Panc1 (cell line): ENCODE results near the gene OR1J2. TPM values are rescaled to one million over a fixed set of nuclear protein-coding genes. Genes with fewer than 3 reads are reported as not detected.

Source experiments
- ATAC-seq: fragments of 200-7000 bp; cut with Tn5 transposase; 2 replicates; pipeline ENCODE4 v1.9.1; 2020; ENCODE audit warnings: mild to moderate bottlenecking, moderate library complexity
- BruUV-seq: library from RNA; stranded (reverse); fragments of 400-500 nt; replicated peaks from 2 replicates; lab custom pipeline; 2021; lab: Mats Ljungman, UMichigan
- CTCF ChIA-PET: fragments of 300-600 bp; sonication (Branson Sonifier 250); formaldehyde crosslinking; loops from one replicate; lab custom pipeline; 2022; ENCODE audit warnings: antibody characterized with exemption; lab: Charles Lee
- POLR2A ChIA-PET: fragments of 300-600 bp; sonication (Branson Sonifier 250); formaldehyde crosslinking; loops from one replicate; lab custom pipeline; 2022; ENCODE audit warnings: antibody characterized with exemption; lab: Charles Lee
- DNase-seq: peaks from one replicate; pipeline ENCODE4 v3.0.0-alpha.2; 2010; ENCODE audit warnings: low read depth, low spot score
- H3K27ac ChIP-seq: 2 replicates; pipeline ENCODE4 v1.5.1; 2011; ENCODE audit warnings: mild to moderate bottlenecking, low read length, inconsistent platforms
- H3K27me3 ChIP-seq: fragments of 200-500 bp; sonication (Bioruptor generic); 2 replicates; pipeline ENCODE4 v1.6.0; 2014; ENCODE audit warnings: low read length, inconsistent platforms; ENCODE audit not compliant: control insufficient read depth, insufficient read depth
- H3K36me3 ChIP-seq: fragments of 200-500 bp; sonication (Bioruptor generic); 2 replicates; pipeline ENCODE4 v1.5.1; 2014; ENCODE audit warnings: inconsistent platforms, mild to moderate bottlenecking, low read length, moderate library complexity; ENCODE audit not compliant: control insufficient read depth, insufficient read depth
- H3K4me1 ChIP-seq: 2 replicates; pipeline ENCODE4 v1.5.1; 2011; ENCODE audit warnings: inconsistent platforms, mild to moderate bottlenecking, low read length, moderate library complexity; ENCODE audit not compliant: control insufficient read depth, insufficient read depth
- H3K4me3 ChIP-seq, 2 experiments: 2 replicates each; pipeline ENCODE4 v1.5.1; 2011 to 2012; ENCODE audit warnings: low read depth in 2 of 2, low read length in 2 of 2, mild to moderate bottlenecking in 2 of 2, inconsistent platforms in 1 of 2, moderate library complexity in 1 of 2
- H3K9me3 ChIP-seq: fragments of 200-500 bp; sonication (Bioruptor generic); 2 replicates; pipeline ENCODE4 v1.5.1; 2014; ENCODE audit warnings: low read depth, mild to moderate bottlenecking, inconsistent platforms, low read length, moderate library complexity; ENCODE audit not compliant: control insufficient read depth, insufficient read depth
- POLR2AphosphoS5 ChIP-seq: IDR thresholded peaks from 2 replicates; pipeline ENCODE4 v1.6.1; 2012; ENCODE audit warnings: mild to moderate bottlenecking, low read depth, low read length, moderate library complexity
- SIN3A ChIP-seq: IDR thresholded peaks from 2 replicates; pipeline ENCODE4 v1.6.1; 2012; ENCODE audit warnings: low read depth, mild to moderate bottlenecking, low read length, moderate library complexity, borderline replicate concordance; ENCODE audit not compliant: insufficient read depth
- TCF7L2 ChIP-seq: IDR thresholded peaks from 2 replicates; pipeline ENCODE4 v1.6.1; 2011; ENCODE audit warnings: mild to moderate bottlenecking, low read depth, low read length, inconsistent platforms
- in situ Hi-C: cut with HindIII; loops from 2 replicates; pipeline ENCODE4 v1.10.0; 2016; ENCODE audit warnings: low sequenced_read_pairs, low pct_unique_long_range_greater_than_20kb
- intact Hi-C: fragments of 100-400 bp; cut with micrococcal nuclease; formaldehyde crosslinking; loops from one replicate; pipeline ENCODE4 v1.10.0; 2022; ENCODE audit not compliant: unreplicated experiment
- total RNA-seq: library from RNA; stranded (reverse); gene quantifications from one replicate; pipeline ENCODE4 v1.2.1, GENCODE V29; 2021; ENCODE audit not compliant: unreplicated experiment
- TF ChIP-seq, protein P1 (sequence below): fragments of 450-650 bp; IDR thresholded peaks from 2 replicates; pipeline ENCODE4 v1.5.1; 2017; ENCODE audit warnings: mild to moderate bottlenecking
- TF ChIP-seq, protein P2 (sequence below), 2 experiments: IDR thresholded peaks; 2 replicates each; pipeline ENCODE4 v1.6.1; 2011 to 2012; ENCODE audit warnings: low read depth in 2 of 2, control low read depth in 1 of 2, low read length in 1 of 2, mild to moderate bottlenecking in 1 of 2, moderate library complexity in 1 of 2; ENCODE audit not compliant: insufficient read depth in 1 of 2

Gene OR1J2
- total RNA-seq, 1 experiment from 2014 or later: not detected

DNA sequence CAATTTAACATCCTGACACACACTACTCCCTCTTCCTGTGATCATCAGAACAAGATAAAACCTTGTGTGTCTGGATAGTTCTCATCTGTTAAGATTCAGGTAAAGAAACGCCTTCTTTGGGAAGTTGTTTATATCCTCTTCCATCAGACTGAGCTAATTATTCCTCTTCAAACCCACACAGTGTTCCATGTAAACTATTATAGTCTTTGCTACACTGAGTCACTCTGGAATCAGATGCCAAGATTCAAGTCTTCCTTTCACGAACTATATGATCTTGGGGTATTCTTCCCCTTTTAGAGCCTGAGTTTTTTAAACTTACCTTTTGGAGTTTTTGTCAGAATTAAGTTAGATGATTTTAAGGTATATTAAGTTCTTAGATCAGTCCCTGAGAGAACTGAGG is 34.9 kb upstream of the OR1J2 start:
- ATAC-seq: no peak

DNA sequence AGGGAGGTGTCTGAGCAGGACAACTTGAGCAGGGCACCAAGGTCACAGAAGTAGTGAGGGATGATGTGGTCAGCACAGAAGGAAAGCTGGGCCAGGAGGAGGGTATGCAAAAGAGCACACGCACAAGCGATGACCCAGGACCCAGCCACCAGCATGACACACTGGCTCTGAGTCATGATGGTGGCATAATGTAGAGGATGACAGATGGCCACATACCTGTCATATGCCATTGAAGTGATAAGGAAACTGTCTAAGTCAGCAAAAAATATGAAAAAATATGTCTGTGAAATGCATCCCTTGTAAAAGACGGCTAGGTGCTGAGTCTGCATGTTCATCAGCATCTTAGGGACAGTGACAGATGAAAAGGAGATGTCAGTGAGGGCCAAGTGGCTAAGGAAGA is 33.3 kb upstream of the OR1J2 start:
- POLR2A ChIA-PET: no interaction called here
- DNase-seq (no peak), ATAC-seq (no peak)
- no peaks in the 10 kb centered on the region for H3K4me1 ChIP-seq
- CTCF ChIA-PET: no interaction called here
- intact Hi-C loops: no loop called here
- in situ Hi-C loops: no loop called here
- no peaks in the 10 kb centered on the region for H3K36me3 ChIP-seq
- BruUV-seq: no TSS peak
- TF ChIP-seq SIN3A (no peak), POLR2AphosphoS5 (no peak), TCF7L2 (no peak)
- TF ChIP-seq, protein P1, sequence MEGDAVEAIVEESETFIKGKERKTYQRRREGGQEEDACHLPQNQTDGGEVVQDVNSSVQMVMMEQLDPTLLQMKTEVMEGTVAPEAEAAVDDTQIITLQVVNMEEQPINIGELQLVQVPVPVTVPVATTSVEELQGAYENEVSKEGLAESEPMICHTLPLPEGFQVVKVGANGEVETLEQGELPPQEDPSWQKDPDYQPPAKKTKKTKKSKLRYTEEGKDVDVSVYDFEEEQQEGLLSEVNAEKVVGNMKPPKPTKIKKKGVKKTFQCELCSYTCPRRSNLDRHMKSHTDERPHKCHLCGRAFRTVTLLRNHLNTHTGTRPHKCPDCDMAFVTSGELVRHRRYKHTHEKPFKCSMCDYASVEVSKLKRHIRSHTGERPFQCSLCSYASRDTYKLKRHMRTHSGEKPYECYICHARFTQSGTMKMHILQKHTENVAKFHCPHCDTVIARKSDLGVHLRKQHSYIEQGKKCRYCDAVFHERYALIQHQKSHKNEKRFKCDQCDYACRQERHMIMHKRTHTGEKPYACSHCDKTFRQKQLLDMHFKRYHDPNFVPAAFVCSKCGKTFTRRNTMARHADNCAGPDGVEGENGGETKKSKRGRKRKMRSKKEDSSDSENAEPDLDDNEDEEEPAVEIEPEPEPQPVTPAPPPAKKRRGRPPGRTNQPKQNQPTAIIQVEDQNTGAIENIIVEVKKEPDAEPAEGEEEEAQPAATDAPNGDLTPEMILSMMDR: no peak
- TF ChIP-seq, protein P2, sequence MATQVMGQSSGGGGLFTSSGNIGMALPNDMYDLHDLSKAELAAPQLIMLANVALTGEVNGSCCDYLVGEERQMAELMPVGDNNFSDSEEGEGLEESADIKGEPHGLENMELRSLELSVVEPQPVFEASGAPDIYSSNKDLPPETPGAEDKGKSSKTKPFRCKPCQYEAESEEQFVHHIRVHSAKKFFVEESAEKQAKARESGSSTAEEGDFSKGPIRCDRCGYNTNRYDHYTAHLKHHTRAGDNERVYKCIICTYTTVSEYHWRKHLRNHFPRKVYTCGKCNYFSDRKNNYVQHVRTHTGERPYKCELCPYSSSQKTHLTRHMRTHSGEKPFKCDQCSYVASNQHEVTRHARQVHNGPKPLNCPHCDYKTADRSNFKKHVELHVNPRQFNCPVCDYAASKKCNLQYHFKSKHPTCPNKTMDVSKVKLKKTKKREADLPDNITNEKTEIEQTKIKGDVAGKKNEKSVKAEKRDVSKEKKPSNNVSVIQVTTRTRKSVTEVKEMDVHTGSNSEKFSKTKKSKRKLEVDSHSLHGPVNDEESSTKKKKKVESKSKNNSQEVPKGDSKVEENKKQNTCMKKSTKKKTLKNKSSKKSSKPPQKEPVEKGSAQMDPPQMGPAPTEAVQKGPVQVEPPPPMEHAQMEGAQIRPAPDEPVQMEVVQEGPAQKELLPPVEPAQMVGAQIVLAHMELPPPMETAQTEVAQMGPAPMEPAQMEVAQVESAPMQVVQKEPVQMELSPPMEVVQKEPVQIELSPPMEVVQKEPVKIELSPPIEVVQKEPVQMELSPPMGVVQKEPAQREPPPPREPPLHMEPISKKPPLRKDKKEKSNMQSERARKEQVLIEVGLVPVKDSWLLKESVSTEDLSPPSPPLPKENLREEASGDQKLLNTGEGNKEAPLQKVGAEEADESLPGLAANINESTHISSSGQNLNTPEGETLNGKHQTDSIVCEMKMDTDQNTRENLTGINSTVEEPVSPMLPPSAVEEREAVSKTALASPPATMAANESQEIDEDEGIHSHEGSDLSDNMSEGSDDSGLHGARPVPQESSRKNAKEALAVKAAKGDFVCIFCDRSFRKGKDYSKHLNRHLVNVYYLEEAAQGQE (IDR thresholded peaks at IDR 0.05; ENCODE audit: insufficient read depth in 1 of 2, low read depth in 2 of 2, low read length in 1 of 2): no peak
- peaks cover 5% of the 10 kb centered on the region for H3K27me3 ChIP-seq
- no peak overlapping the region for H3K4me3 ChIP-seq
- H3K9me3 ChIP-seq: no peaks in the 10 kb centered on the region
- no peak overlapping the region for H3K27ac ChIP-seq

More for the DNA sequence above, 34.9 kb upstream of the OR1J2 start:
- TF ChIP-seq, protein P2 (IDR thresholded peaks at IDR 0.05; ENCODE audit: insufficient read depth in 1 of 2, low read depth in 2 of 2, low read length in 1 of 2): no peak
- TF ChIP-seq TCF7L2 (no peak), POLR2AphosphoS5 (no peak), SIN3A (no peak)
- TF ChIP-seq, protein P1: no peak
- POLR2A ChIA-PET: no interaction called here
- CTCF ChIA-PET: no interaction called here
- no peak overlapping the region for H3K4me3 ChIP-seq
- no peaks in the 10 kb centered on the region for H3K36me3 ChIP-seq
- H3K27ac ChIP-seq: no peak overlapping the region
- H3K4me1 ChIP-seq: no peaks in the 10 kb centered on the region
- no TSS peak for BruUV-seq
- H3K9me3 ChIP-seq: no peaks in the 10 kb centered on the region
- peaks cover 5% of the 10 kb centered on the region for H3K27me3 ChIP-seq
- DNase-seq: no peak
- intact Hi-C loops (no loop called here), in situ Hi-C loops (no loop called here)
